Cardiac muscle cell (in vitro differentiated cells and primary cell): ENCODE measurements around the gene PRR33. TPM values are rescaled to one million over a fixed set of nuclear protein-coding genes. Genes with fewer than 3 reads are reported as not detected.

Experiments
- DNase-seq, 2 donors: peaks; one replicate each; pipeline versions ENCODE4 v3.0.0 to v3.0.0-alpha.2; 2010 to 2017; ENCODE audit warnings: low read depth in 1 of 2, low spot score in 1 of 2
- H3K27ac ChIP-seq: fragments of 200-600 bp; sonication (generic); 2 replicates; pipeline ENCODE4 v1.5.1; 2016
- H3K27me3 ChIP-seq: fragments of 200-600 bp; sonication (generic); 2 replicates; pipeline ENCODE4 v1.6.0; 2016; ENCODE audit warnings: control low read depth
- H3K36me3 ChIP-seq: fragments of 200-600 bp; sonication (generic); 2 replicates; pipeline ENCODE4 v1.5.1; 2016; ENCODE audit warnings: control low read depth
- H3K4me1 ChIP-seq: fragments of 200-600 bp; sonication (generic); 2 replicates; pipeline ENCODE4 v1.8.1; 2017; ENCODE audit warnings: low read depth, mild to moderate bottlenecking, mixed run types
- H3K4me3 ChIP-seq: fragments of 200-600 bp; sonication (generic); 2 replicates; pipeline ENCODE4 v1.5.1; 2016; ENCODE audit warnings: mild to moderate bottlenecking
- H3K9me3 ChIP-seq: fragments of 200-600 bp; sonication (generic); 2 replicates; pipeline ENCODE4 v1.5.1; 2017; ENCODE audit warnings: low read depth, mild to moderate bottlenecking, control low read depth
- polyA plus RNA-seq: library from polyadenylated mRNA; unstranded; fragments of >200 nt; fragmentation: Nextera tagmentation; extraction: Ambion mirVana; gene quantifications from 2 replicates; pipeline ENCODE4 v1.2.1, GENCODE V29; 2016
- total RNA-seq: library from RNA; depleted of rRNA; stranded (reverse); fragments of >200 nt; gene quantifications from 2 replicates; pipeline ENCODE4 v1.2.3, GENCODE V29; 2016
- TF ChIP-seq, protein P1 (sequence below): IDR thresholded peaks from 2 replicates; pipeline ENCODE4 v1.5.1; 2012; ENCODE audit warnings: low read depth, mild to moderate bottlenecking, low read length

Gene PRR33
- total and polyA plus RNA-seq, 2 experiments from 2014 or later, result not detected

DNA sequence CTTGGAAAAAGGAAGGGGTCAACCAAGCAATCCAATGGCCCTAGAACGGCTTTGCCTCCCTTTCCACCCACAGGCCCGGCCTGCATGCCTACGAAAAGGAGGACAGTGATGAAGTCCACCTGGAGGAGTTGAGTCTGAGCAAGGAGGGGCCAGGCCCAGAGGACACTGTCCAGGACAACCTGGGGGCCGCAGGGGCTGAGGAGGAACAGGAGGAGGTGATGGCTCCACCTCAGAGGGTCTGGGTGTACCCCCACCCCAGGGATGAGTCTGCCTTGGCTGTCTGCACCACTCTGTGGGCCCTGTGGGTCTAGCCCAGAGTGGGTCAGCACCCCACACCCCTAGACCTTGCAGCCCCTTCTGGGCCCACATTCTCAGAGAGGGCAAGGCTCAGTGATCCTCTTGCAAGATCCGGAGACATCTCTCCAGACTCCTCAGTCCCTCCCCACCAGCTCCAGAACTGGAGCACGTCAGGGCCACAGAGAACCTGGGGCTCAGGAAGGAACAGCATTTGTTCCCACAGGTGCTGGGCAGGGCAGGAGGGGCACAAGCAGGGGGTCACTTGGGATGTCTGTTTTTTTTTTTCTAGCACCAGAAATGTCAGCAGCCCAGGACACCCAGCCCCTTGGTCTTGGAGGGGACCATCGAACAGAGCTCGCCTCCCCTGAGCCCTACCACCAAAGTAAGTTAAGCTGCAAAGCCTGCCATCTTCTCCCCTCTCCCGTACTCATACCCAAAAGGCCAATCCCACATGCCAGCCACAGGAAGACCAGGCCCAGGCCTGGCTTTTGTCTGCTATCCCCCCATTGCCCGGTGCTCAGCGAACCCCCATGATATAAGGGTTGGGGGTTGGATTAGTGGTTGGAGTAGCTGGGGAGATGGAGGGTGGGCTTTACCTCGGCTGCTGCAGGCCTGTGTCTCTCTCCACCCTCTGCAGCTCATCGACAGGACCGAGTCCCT is 8.1 kb downstream of the PRR33 start:
- Histone ChIP-seq H3K27me3 (no peaks in the 10 kb centered on the region), H3K27ac (no peak overlapping the region), H3K4me1 (no peaks in the 10 kb centered on the region), H3K9me3 (no peaks in the 10 kb centered on the region), H3K36me3 (no peaks in the 10 kb centered on the region), H3K4me3 (no peak overlapping the region)
- TF ChIP-seq, protein P1, sequence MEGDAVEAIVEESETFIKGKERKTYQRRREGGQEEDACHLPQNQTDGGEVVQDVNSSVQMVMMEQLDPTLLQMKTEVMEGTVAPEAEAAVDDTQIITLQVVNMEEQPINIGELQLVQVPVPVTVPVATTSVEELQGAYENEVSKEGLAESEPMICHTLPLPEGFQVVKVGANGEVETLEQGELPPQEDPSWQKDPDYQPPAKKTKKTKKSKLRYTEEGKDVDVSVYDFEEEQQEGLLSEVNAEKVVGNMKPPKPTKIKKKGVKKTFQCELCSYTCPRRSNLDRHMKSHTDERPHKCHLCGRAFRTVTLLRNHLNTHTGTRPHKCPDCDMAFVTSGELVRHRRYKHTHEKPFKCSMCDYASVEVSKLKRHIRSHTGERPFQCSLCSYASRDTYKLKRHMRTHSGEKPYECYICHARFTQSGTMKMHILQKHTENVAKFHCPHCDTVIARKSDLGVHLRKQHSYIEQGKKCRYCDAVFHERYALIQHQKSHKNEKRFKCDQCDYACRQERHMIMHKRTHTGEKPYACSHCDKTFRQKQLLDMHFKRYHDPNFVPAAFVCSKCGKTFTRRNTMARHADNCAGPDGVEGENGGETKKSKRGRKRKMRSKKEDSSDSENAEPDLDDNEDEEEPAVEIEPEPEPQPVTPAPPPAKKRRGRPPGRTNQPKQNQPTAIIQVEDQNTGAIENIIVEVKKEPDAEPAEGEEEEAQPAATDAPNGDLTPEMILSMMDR, result no peak
- DNase-seq, result no peak

GRCh38 chr11:1882265-1883238 is 9.1 kb downstream of the PRR33 start:
- H3K4me1 ChIP-seq, result no peaks in the 10 kb centered on the region
- no peak overlapping the region for H3K27ac ChIP-seq
- no peak overlapping the region for H3K4me3 ChIP-seq
- no peaks in the 10 kb centered on the region for H3K36me3 ChIP-seq
- TF ChIP-seq, protein P1, result peak; percentile 91
- no peaks in the 10 kb centered on the region for H3K27me3 ChIP-seq
- DNase-seq, result peak; percentile 83 to 88
- H3K9me3 ChIP-seq, result no peaks in the 10 kb centered on the region

GRCh38 chr11:1881442-1882264 is 10.0 kb downstream of the PRR33 start:
- H3K27ac ChIP-seq, result no peak overlapping the region
- no peak for DNase-seq
- no peaks in the 10 kb centered on the region for H3K9me3 ChIP-seq

GRCh38 chr11:1880746-1881441 is 10.8 kb downstream of the PRR33 start:
- Histone ChIP-seq H3K36me3 (no peaks in the 10 kb centered on the region), H3K4me3 (no peak overlapping the region), H3K4me1 (no peaks in the 10 kb centered on the region), H3K27ac (no peak overlapping the region), H3K27me3 (no peaks in the 10 kb centered on the region), H3K9me3 (no peaks in the 10 kb centered on the region)
- no peak for DNase-seq
- TF ChIP-seq, protein P1, result no peak

More at GRCh38 chr11:1881442-1882264, 10.0 kb downstream of the PRR33 start:
- TF ChIP-seq, protein P1, result no peak
- no peaks in the 10 kb centered on the region for H3K4me1 ChIP-seq
- H3K36me3 ChIP-seq, result no peaks in the 10 kb centered on the region
- H3K27me3 ChIP-seq, result no peaks in the 10 kb centered on the region
- H3K4me3 ChIP-seq, result no peak overlapping the region
